Osteoblast (primary cell): Measurements from ENCODE around the gene CDC27. TPM values are rescaled to one million over a fixed set of nuclear protein-coding genes. Genes with fewer than 3 reads are reported as not detected.
"Not testable (repeated sequence)": the region's sequence is repeated elsewhere in the genome, so short reads cannot be mapped to it uniquely, and the experiment has no call there.

Source experiments
- DNase-seq: peaks from one replicate; pipeline ENCODE4 v3.0.0; 2011; ENCODE audit warnings: low spot score, mixed read lengths; ENCODE audit not compliant: insufficient read length; ENCODE audit errors: missing footprints
- H2AFZ ChIP-seq: 2 replicates; pipeline ENCODE4 v1.6.0; 2011; ENCODE audit warnings: mild to moderate bottlenecking, low read length
- H3K27ac ChIP-seq: 2 replicates; pipeline ENCODE4 v1.5.1; 2011; ENCODE audit warnings: mild to moderate bottlenecking, low read depth, low read length, moderate library complexity
- H3K27me3 ChIP-seq: 2 replicates; pipeline ENCODE4 v1.6.0; 2012; ENCODE audit warnings: mild to moderate bottlenecking, control low read depth, inconsistent platforms, low read length, moderate library complexity; ENCODE audit not compliant: insufficient read depth
- H3K36me3 ChIP-seq: 2 replicates; pipeline ENCODE4 v1.5.1; 2011; ENCODE audit warnings: mild to moderate bottlenecking, low read length, control low read depth, moderate library complexity; ENCODE audit not compliant: insufficient read depth
- H3K4me1 ChIP-seq: 2 replicates; pipeline ENCODE4 v1.5.1; 2011; ENCODE audit warnings: mild to moderate bottlenecking, low read length, control low read depth, moderate library complexity; ENCODE audit not compliant: insufficient read depth
- H3K4me2 ChIP-seq: 2 replicates; pipeline ENCODE4 v1.6.0; 2011; ENCODE audit warnings: mild to moderate bottlenecking, low read length; ENCODE audit not compliant: insufficient read depth
- H3K4me3 ChIP-seq: fragments of 200-600 bp; sonication (generic); 3 replicates; pipeline ENCODE4 v1.5.1; 2012; ENCODE audit warnings: mild to moderate bottlenecking, low read length, inconsistent platforms; ENCODE audit not compliant: insufficient read depth
- H3K79me2 ChIP-seq: 2 replicates; pipeline ENCODE4 v1.6.0; 2012; ENCODE audit warnings: mild to moderate bottlenecking, low read length, control low read depth, inconsistent platforms; ENCODE audit not compliant: insufficient read depth
- H3K9me3 ChIP-seq: 2 replicates; pipeline ENCODE4 v1.5.1; 2011; ENCODE audit warnings: low read depth, low read length, control low read depth
- H4K20me1 ChIP-seq: 2 replicates; pipeline ENCODE4 v1.6.0; 2012; ENCODE audit warnings: mild to moderate bottlenecking, low read length, control low read depth; ENCODE audit not compliant: insufficient read depth
- total RNA-seq: library from RNA; depleted of rRNA; stranded (reverse); fragments of >200 nt; gene quantifications from 2 replicates; pipeline ENCODE4 v1.2.3, GENCODE V29; 2012
- TF ChIP-seq, protein P1 (sequence below): IDR thresholded peaks from 2 replicates; pipeline ENCODE4 v1.5.1; 2011; ENCODE audit warnings: mild to moderate bottlenecking, low read depth, low read length, moderate library complexity; ENCODE audit errors: extremely low read depth

CDC27 gene
- total RNA-seq, 1 donor, result 80.3 TPM

DNA sequence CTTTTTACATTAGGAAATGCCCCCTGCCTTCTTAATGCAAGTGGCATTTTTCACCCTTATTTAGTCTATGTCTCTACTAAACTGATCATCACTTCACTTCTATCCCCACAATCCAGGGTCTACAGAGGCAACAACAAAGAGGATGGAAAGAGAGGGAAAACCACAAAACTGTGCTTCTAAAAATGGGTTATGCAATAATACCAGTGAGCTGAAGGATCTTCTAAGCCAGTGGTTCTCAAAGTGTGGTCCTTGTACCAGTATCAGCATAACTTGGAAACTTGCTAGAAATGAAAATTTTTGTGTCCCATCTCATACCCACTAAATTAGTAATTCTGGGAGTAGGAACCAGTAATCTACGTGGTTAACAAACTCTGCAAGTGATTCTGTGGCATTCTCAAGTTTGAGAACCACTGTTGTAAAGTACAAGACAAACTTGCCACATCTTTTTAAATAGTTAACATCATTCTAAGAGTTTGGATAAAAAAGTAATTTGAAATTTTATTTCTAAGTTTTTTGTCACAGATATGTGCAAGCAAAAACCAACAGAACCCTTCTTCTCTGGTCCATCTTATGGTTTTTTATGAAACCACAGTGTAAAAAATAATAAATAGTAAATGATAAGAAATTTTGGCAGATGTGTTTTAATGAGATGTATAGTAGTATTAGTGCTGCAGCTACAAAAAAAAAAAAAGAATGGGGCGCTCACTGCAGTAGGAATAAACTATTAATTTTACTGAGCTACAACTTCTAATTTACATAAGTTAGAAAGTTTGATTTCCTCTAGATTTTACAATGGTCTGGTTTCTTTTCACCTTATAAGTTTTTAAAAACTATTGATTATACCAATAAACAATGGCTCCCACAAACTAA lies 16.2 kb downstream of the CDC27 start:
- Histone ChIP-seq H3K4me1 (no peaks in the 10 kb centered on the region), H3K27me3 (no peaks in the 10 kb centered on the region), H2AFZ (no peak overlapping the region), H3K79me2 (peaks cover 92% of the 10 kb centered on the region), H3K4me2 (no peak overlapping the region), H4K20me1 (peaks cover 23% of the 10 kb centered on the region), H3K36me3 (peaks cover 39% of the 10 kb centered on the region), H3K4me3 (no peak overlapping the region), H3K27ac (no peak overlapping the region), H3K9me3 (no peaks in the 10 kb centered on the region)
- DNase-seq, result no peak
- TF ChIP-seq, protein P1, sequence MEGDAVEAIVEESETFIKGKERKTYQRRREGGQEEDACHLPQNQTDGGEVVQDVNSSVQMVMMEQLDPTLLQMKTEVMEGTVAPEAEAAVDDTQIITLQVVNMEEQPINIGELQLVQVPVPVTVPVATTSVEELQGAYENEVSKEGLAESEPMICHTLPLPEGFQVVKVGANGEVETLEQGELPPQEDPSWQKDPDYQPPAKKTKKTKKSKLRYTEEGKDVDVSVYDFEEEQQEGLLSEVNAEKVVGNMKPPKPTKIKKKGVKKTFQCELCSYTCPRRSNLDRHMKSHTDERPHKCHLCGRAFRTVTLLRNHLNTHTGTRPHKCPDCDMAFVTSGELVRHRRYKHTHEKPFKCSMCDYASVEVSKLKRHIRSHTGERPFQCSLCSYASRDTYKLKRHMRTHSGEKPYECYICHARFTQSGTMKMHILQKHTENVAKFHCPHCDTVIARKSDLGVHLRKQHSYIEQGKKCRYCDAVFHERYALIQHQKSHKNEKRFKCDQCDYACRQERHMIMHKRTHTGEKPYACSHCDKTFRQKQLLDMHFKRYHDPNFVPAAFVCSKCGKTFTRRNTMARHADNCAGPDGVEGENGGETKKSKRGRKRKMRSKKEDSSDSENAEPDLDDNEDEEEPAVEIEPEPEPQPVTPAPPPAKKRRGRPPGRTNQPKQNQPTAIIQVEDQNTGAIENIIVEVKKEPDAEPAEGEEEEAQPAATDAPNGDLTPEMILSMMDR, result no peak

DNA sequence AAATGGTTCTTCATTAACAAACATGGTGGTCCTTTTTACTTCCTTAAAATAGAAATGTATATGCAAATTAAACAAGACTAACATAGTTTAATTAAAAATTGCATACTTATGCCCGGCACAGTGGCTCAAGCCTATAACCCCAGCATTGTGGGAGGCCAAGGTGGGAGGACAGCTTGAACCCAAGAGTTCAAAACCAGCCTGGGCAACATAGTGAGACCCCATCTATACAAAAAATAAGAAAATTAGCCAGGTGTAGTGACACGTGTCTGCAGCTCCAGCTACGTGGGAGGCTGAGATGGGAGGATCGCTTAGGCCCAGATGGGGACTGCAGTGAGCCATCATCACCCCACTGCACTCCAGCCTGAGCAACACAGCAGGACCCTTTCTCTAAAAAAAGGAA lies 18.4 kb downstream of the CDC27 start:
- no peak overlapping the region for H2AFZ ChIP-seq
- no peaks in the 10 kb centered on the region for H3K9me3 ChIP-seq
- H3K4me2 ChIP-seq, result no peak overlapping the region
- peaks cover 43% of the 10 kb centered on the region for H3K36me3 ChIP-seq
- H3K27ac ChIP-seq, result no peak overlapping the region
- H4K20me1 ChIP-seq, result peaks cover 18% of the 10 kb centered on the region
- H3K4me1 ChIP-seq, result no peaks in the 10 kb centered on the region
- DNase-seq, result no peak
- TF ChIP-seq, protein P1, result no peak
- peaks cover 84% of the 10 kb centered on the region for H3K79me2 ChIP-seq
- H3K27me3 ChIP-seq, result no peaks in the 10 kb centered on the region
- no peak overlapping the region for H3K4me3 ChIP-seq

DNA sequence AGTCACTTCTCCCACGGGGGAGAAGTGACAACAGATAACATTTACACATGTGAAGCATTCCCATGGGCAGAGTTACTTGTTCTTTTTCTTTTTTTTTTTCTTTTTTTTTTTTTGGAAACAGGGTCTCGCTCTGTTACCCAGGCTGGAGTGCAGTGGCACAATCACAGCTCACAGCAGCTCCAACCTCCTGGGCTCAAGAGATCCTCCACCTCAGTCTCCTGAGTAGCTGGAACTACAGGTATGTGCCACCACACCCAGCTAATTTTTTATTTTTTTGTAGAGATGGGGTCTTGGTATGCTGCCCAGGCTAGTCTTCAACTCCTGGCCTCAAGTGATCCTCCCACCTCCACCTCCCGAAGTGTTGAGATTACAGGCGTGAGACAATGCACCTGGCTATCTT lies 20.2 kb downstream of the CDC27 start:
- Histone ChIP-seq H4K20me1 (peaks cover 14% of the 10 kb centered on the region), H3K79me2 (peaks cover 79% of the 10 kb centered on the region), H3K36me3 (peaks cover 41% of the 10 kb centered on the region)
- not testable (repeated sequence) for H2AFZ ChIP-seq, H3K4me3 ChIP-seq, H3K4me1 ChIP-seq, H3K27me3 ChIP-seq, H3K9me3 ChIP-seq, H3K27ac ChIP-seq, H3K4me2 ChIP-seq, DNase-seq

- peaks cover 40% of the 10 kb centered on the region for H3K36me3 ChIP-seq
- H3K9me3 ChIP-seq, H3K27ac ChIP-seq, H2AFZ ChIP-seq, H3K27me3 ChIP-seq, H3K4me3 ChIP-seq, H4K20me1 ChIP-seq, DNase-seq, H3K4me1 ChIP-seq, H3K4me2 ChIP-seq: not testable (repeated sequence)
- peaks cover 69% of the 10 kb centered on the region for H3K79me2 ChIP-seq
These were observed 22.2 kb downstream of the CDC27 start for GRCh38 chr17:47166854-47167253.

DNA sequence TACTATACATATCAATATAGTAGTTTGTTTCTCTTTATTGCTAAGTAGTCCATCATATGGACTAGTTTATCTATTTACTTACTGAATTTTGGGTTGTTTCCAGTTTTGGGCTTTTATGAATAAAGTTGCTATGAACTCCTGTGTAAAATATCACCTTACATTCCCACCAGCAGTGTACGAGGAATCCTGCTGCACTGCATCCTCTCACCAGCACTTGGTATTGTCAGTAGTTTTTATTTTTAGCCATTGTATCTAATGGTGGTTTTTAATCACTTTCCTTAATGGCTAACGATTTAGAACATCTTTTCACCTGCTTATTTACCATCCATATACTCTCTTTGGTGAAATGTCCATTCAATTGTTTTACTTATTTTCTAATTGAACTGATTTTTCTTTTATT lies 24.0 kb downstream of the CDC27 start:
- Histone ChIP-seq H3K27ac (no peak overlapping the region), H3K9me3 (no peaks in the 10 kb centered on the region), H3K36me3 (peaks cover 50% of the 10 kb centered on the region), H3K27me3 (no peaks in the 10 kb centered on the region), H3K4me3 (no peak overlapping the region), H4K20me1 (peaks cover 8% of the 10 kb centered on the region), H3K4me1 (no peaks in the 10 kb centered on the region), H3K4me2 (no peak overlapping the region), H2AFZ (no peak overlapping the region), H3K79me2 (peaks cover 61% of the 10 kb centered on the region)
- TF ChIP-seq, protein P1, result no peak
- no peak for DNase-seq
